KMS-11 (cell line): Measurements from ENCODE around the gene TBC1D2.
A peak's percentile ranks its signal among the peaks of the same experiment; 100 is the strongest.

Experiments
- H2AFZ ChIP-seq: fragments of 200-600 bp; sonication (generic); 2 replicates; pipeline ENCODE4 v1.6.1; 2016; ENCODE audit warnings: antibody characterized with exemption, mixed run types, low read depth
- H3K27ac ChIP-seq: fragments of 200-600 bp; sonication (generic); 2 replicates; pipeline ENCODE4 v1.6.1; 2016; ENCODE audit warnings: mild to moderate bottlenecking, mixed run types
- H3K27me3 ChIP-seq: fragments of 200-600 bp; sonication (generic); 2 replicates; pipeline ENCODE4 v1.6.1; 2017; ENCODE audit warnings: mild to moderate bottlenecking, low read depth, mixed run types, moderate library complexity; ENCODE audit not compliant: insufficient read depth
- H3K36me3 ChIP-seq: fragments of 200-600 bp; sonication (generic); 2 replicates; pipeline ENCODE4 v1.6.1; 2017; ENCODE audit warnings: mild to moderate bottlenecking, mixed run types; ENCODE audit not compliant: insufficient read depth
- H3K4me1 ChIP-seq: fragments of 200-600 bp; sonication (generic); 2 replicates; pipeline ENCODE4 v1.6.1; 2016; ENCODE audit warnings: mild to moderate bottlenecking, low read depth, mixed run types; ENCODE audit not compliant: poor library complexity, severe bottlenecking
- H3K4me2 ChIP-seq: fragments of 200-600 bp; sonication (generic); 2 replicates; pipeline ENCODE4 v1.7.0; 2016; ENCODE audit warnings: mild to moderate bottlenecking, mixed run types
- H3K4me3 ChIP-seq: fragments of 200-600 bp; sonication (generic); IDR thresholded peaks from 2 replicates; pipeline ENCODE4 v1.6.1; 2017; ENCODE audit warnings: low read depth, low read length, mixed read lengths; ENCODE audit not compliant: insufficient read depth
- H3K79me2 ChIP-seq: fragments of 200-600 bp; sonication (generic); 2 replicates; pipeline ENCODE4 v1.6.1; 2016; ENCODE audit warnings: low read depth, mixed run types; ENCODE audit not compliant: insufficient read depth
- H3K9ac ChIP-seq: fragments of 200-600 bp; sonication (generic); 2 replicates; pipeline ENCODE4 v1.6.1; 2016; ENCODE audit warnings: mild to moderate bottlenecking, mixed run types
- H4K20me1 ChIP-seq: fragments of 200-600 bp; sonication (generic); 2 replicates; pipeline ENCODE4 v1.6.1; 2016; ENCODE audit warnings: mild to moderate bottlenecking, mixed run types; ENCODE audit not compliant: insufficient read depth
- CTCF ChIP-seq: fragments of 200-600 bp; sonication (generic); conservative IDR thresholded peaks from 2 replicates; pipeline ENCODE4 v1.6.1; 2017; ENCODE audit warnings: low read depth, mild to moderate bottlenecking, antibody characterized with exemption, low read length, moderate library complexity, mixed read lengths

Gene TBC1D2

GRCh38 chr9:98199388-98200033, 55.9 kb downstream of the TBC1D2 start:
- no peak overlapping the region for H3K9ac ChIP-seq
- no peaks in the 10 kb centered on the region for H4K20me1 ChIP-seq
- no peak overlapping the region for H3K4me3 ChIP-seq
- no peaks in the 10 kb centered on the region for H3K27me3 ChIP-seq
- no peak overlapping the region for H3K4me2 ChIP-seq
- no peaks in the 10 kb centered on the region for H3K79me2 ChIP-seq
- no peaks in the 10 kb centered on the region for H3K4me1 ChIP-seq
- no peaks in the 10 kb centered on the region for H3K36me3 ChIP-seq
- H3K27ac ChIP-seq = no peak overlapping the region
- TF ChIP-seq CTCF = no peak
- H2AFZ ChIP-seq = no peak overlapping the region

GRCh38 chr9:98195671-98196070, 59.8 kb downstream of the TBC1D2 start:
- Histone ChIP-seq H3K4me3 (no peak overlapping the region), H4K20me1 (no peaks in the 10 kb centered on the region), H3K9ac (no peak overlapping the region), H3K36me3 (no peaks in the 10 kb centered on the region), H3K79me2 (no peaks in the 10 kb centered on the region), H2AFZ (no peak overlapping the region), H3K4me1 (peaks cover 11% of the 10 kb centered on the region), H3K4me2 (no peak overlapping the region), H3K27ac (no peak overlapping the region), H3K27me3 (no peaks in the 10 kb centered on the region)
- no peak for TF ChIP-seq CTCF

DNA sequence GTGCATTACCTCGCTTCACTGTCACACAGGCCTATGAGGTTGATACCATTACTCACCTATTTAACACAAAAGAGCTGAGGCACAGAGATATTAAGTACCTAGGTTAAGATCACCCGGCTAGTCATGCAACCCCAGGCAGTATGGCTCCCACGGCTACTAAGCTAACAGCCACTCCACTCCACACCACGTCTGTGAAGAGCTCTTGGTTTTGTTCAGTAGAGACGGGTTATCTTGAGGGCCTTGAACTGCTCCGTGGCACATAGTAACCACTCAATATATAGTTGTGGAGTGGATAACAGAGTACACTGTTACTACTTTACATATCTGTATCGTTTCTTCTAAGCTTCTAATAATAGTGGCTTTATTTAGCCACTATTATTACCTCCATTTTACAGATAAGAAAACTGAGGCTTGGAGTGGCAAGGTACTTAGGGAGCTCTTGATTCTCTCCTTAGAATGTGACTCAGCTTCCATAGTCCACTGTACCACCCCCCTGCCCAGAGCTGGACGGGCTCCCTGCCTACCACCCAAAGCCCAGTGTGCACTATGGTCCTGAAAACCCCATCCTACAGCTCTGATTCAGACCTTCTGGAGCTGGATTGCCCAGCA, 62.0 kb downstream of the TBC1D2 start:
- Histone ChIP-seq H3K36me3 (no peaks in the 10 kb centered on the region), H3K79me2 (no peaks in the 10 kb centered on the region), H3K27me3 (no peaks in the 10 kb centered on the region), H4K20me1 (no peaks in the 10 kb centered on the region), H3K4me3 (no peak overlapping the region), H3K9ac (peak overlapping the region; percentile 63), H2AFZ (peak overlapping the region; percentile 98), H3K4me1 (peaks cover 11% of the 10 kb centered on the region), H3K27ac (peak overlapping the region; percentile 45; the same call in 1 of the 2 replicates), H3K4me2 (peak overlapping the region; percentile 83)
- no peak for TF ChIP-seq CTCF

- Histone ChIP-seq H4K20me1 (no peaks in the 10 kb centered on the region), H3K4me2 (peak within 1 kb of the TSS; percentile 83), H3K4me1 (peaks cover 11% of the 10 kb centered on the region), H3K9ac (peak within 1 kb of the TSS; percentile 63), H3K27ac (peak within 1 kb of the TSS; percentile 45), H2AFZ (peak within 1 kb of the TSS; percentile 98), H3K79me2 (no peaks in the 10 kb centered on the region), H3K4me3 (no peak within 1 kb of the TSS), H3K36me3 (no peaks in the 10 kb centered on the region), H3K27me3 (no peaks in the 10 kb centered on the region)
- peak; percentile 33; the same call in 1 of the 2 replicates for TF ChIP-seq CTCF
These were observed 62.7 kb downstream of the TBC1D2 start, which contains the start of gene CORO2A for GRCh38 chr9:98192503-98193335. Gene CORO2A, minus strand, starts transcription at chr9:98192637. Its CDS starts 34,977 bp downstream, at chr9:98157660.
